AG04449 (cell line): ENCODE data around the gene SLCO2B1.

ENCODE experiments used
- CTCF ChIA-PET: fragments of 350-600 bp; formaldehyde crosslinking; extraction: SDS; loops from one replicate; lab custom pipeline; 2021; ENCODE audit warnings: antibody characterized with exemption; lab: Yijun Ruan, JAX
- POLR2A ChIA-PET: fragments of 400-600, 350-600 bp; formaldehyde crosslinking; extraction: SDS; loops from one replicate; lab custom pipeline; 2020; ENCODE audit warnings: antibody characterized with exemption, inconsistent platforms; lab: Yijun Ruan, JAX
- DNase-seq: peaks from one replicate; pipeline ENCODE4 v3.0.0-alpha.2; 2010; ENCODE audit warnings: low read depth, low spot score
- H3K4me3 ChIP-seq: 2 replicates; pipeline ENCODE4 v1.5.1; 2011; ENCODE audit warnings: low read depth, mild to moderate bottlenecking, control low read depth, low read length
- TF ChIP-seq, protein P1 (sequence below): IDR thresholded peaks from one replicate; pipeline ENCODE4 v1.5.1; 2011; ENCODE audit warnings: mild to moderate bottlenecking, moderate library complexity, low read length, control low read depth, inconsistent platforms; ENCODE audit not compliant: insufficient read depth; ENCODE audit errors: missing control alignments

SLCO2B1 gene

DNA sequence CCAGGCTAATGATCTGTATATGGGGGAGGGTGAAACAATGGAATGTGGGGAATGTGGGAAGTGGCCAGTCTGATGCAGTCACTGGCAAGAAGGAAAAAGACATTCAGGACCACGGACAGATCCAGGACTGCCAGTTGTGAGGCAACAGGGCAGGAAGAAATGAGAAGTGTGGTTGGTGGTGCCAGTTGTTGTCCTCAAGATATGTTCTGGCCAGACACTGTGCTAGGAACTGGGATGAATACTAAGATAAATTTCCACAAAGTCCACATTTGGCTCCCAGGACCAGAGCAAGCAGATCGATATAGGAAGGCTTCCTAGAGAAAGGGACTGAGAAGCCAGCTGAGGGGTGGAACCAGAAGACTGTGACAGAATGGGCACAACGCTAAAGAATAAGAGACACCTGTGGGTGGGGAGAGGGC is 82.9 kb downstream of the SLCO2B1 start:
- no peak overlapping the region for H3K4me3 ChIP-seq
- TF ChIP-seq, protein P1, sequence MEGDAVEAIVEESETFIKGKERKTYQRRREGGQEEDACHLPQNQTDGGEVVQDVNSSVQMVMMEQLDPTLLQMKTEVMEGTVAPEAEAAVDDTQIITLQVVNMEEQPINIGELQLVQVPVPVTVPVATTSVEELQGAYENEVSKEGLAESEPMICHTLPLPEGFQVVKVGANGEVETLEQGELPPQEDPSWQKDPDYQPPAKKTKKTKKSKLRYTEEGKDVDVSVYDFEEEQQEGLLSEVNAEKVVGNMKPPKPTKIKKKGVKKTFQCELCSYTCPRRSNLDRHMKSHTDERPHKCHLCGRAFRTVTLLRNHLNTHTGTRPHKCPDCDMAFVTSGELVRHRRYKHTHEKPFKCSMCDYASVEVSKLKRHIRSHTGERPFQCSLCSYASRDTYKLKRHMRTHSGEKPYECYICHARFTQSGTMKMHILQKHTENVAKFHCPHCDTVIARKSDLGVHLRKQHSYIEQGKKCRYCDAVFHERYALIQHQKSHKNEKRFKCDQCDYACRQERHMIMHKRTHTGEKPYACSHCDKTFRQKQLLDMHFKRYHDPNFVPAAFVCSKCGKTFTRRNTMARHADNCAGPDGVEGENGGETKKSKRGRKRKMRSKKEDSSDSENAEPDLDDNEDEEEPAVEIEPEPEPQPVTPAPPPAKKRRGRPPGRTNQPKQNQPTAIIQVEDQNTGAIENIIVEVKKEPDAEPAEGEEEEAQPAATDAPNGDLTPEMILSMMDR, result no peak
- CTCF ChIA-PET, result interaction anchor here (1.1 to 3.4 kb wide), 6 partner anchors 8 to 29 kb away, joined by 4 to 34 read pairs (median 7); partner anchors contain the start of gene TPBGL
- POLR2A ChIA-PET, result no interaction called here
- DNase-seq, result no peak

DNA sequence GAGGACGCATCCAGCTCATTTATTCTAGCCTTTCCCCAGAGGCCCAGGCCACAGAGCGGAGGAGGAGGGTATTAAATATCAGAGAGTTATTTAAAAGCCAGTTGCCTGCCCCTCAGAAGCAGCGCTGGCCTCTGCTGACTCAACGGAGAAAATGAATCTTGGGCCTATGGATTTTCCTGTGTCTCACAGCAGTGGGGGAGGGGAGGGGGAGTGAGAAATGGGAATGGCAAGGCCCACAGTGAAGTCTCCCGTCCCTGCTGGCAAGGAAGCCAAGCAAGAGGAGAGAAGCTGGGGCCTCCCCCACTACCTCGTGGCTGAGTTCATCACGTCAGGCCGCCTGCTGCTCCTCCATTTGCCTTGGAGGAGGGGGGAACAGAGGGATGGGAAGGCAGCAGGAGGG is 85.2 kb downstream of the SLCO2B1 start:
- CTCF ChIA-PET, result interaction anchor here (1.3 to 17.3 kb wide), 5 partner anchors 9 to 213 kb away, joined by 3 to 252 read pairs (median 13); no protein-coding TSS in a partner anchor
- POLR2A ChIA-PET, result no interaction called here
- H3K4me3 ChIP-seq, result no peak overlapping the region
- TF ChIP-seq, protein P1, result no peak
- DNase-seq, result no peak

GRCh38 chr11:75237050-75237449 is 86.1 kb downstream of the SLCO2B1 start:
- ChIA-PET POLR2A (no interaction called here), CTCF (interaction anchor here (0.9 to 17.3 kb wide), 7 partner anchors 8 to 308 kb away, joined by 3 to 416 read pairs (median 13); no protein-coding TSS in a partner anchor)

GRCh38 chr11:75238595-75239440 is 87.9 kb downstream of the SLCO2B1 start:
- POLR2A ChIA-PET, result no interaction called here

More at GRCh38 chr11:75237050-75237449, 86.1 kb downstream of the SLCO2B1 start:
- TF ChIP-seq, protein P1, result no peak
- H3K4me3 ChIP-seq, result no peak overlapping the region
- no peak for DNase-seq

DNA sequence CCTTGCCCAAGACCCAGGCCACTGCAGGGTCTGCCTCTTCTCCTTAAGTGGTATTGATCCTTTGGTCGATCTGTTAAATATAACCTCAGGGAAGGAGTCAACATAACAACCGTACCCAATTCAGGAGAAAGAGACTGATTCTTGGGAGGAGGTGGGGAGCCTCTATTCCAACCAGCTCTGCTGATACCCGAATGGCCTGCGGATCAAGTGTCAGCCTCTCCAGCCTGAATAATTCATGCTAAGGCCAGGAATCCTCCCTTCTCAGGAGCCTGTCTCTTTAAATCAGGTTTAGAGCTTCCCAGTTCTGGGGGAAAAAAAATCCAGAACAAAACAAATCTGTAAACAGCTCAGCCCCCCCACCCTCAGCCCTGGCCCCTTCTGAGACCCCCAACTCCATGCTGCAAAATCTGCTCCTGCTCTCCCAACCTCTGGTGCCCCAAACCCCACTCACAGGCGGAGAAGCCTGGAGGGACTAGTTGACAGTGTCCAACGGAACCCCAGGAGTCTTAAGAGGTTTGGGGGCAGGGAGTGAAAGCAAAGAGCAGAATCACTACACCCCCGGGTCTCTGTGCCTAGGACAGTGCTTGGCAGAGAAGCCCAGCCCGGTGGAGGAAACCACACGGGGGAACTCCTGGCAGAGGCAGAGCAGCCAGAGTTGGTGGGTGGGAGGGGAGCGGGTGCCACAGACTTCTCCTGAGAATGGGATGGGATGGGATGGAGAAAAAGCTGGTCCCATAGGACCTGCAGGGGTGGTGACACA is 88.8 kb downstream of the SLCO2B1 start:
- DNase-seq, result no peak
- ChIA-PET POLR2A (no interaction called here), CTCF (interaction anchor here (0.6 to 17.3 kb wide), 12 partner anchors 10 to 317 kb away, joined by 3 to 501 read pairs (median 19); partner anchors contain the start of gene SLCO2B1)
- H3K4me3 ChIP-seq, result no peak overlapping the region; the same call in 1 of the 2 replicates
- TF ChIP-seq, protein P1, result no peak

More at GRCh38 chr11:75238595-75239440, 87.9 kb downstream of the SLCO2B1 start:
- TF ChIP-seq, protein P1, result no peak
- CTCF ChIA-PET, result interaction anchor here (1.5 to 17.3 kb wide), 7 partner anchors 11 to 224 kb away, joined by 4 to 501 read pairs (median 94); no protein-coding TSS in a partner anchor
- no peak for DNase-seq
- no peak overlapping the region for H3K4me3 ChIP-seq
